H1 (cell line): Measurements from ENCODE around the gene LHFPL3. TPM values are rescaled to one million over a fixed set of nuclear protein-coding genes. Genes with fewer than 3 reads are reported as not detected.

Experiments used
- CTCF ChIA-PET: fragments of 300-600 bp; sonication (Branson Sonifier 250); formaldehyde crosslinking; loops from one replicate; lab custom pipeline; 2021; ENCODE audit not compliant: partially characterized antibody; lab: Charles Lee
- POLR2A ChIA-PET: fragments of 300-600 bp; sonication (Branson Sonifier 250); formaldehyde crosslinking; loops from one replicate; lab custom pipeline; 2021; ENCODE audit warnings: inconsistent platforms; ENCODE audit not compliant: partially characterized antibody; lab: Charles Lee
- DNase-seq, 2 experiments: peaks; one replicate each; pipeline versions ENCODE4 v3.0.0 to v3.0.0-alpha.2; 2010 to 2022; ENCODE audit warnings: low spot score in 2 of 2, low read depth in 1 of 2, mixed read lengths in 1 of 2
- FAIRE-seq: peaks from 2 replicates; lab custom pipeline; 2011; peaks lifted over from hg19 to GRCh38; lab: Jason Lieb, UNC
- H2AFZ ChIP-seq: 2 replicates; pipeline ENCODE4 v1.8.1; 2012; ENCODE audit warnings: low read length, inconsistent platforms
- H2AK5ac ChIP-seq: 2 replicates; pipeline ENCODE4 v1.6.1; 2013; ENCODE audit warnings: low read depth, low read length
- H2BK120ac ChIP-seq: replicated peaks from 2 replicates; pipeline ENCODE3; 2013; ENCODE audit warnings: low read depth, low read length, inconsistent platforms
- H2BK12ac ChIP-seq: 2 replicates; pipeline ENCODE4 v1.6.1; 2013; ENCODE audit warnings: low read depth, low read length
- H2BK15ac ChIP-seq: 2 replicates; pipeline ENCODE4 v1.6.1; 2013; ENCODE audit warnings: low read length
- H2BK20ac ChIP-seq: 2 replicates; pipeline ENCODE4 v1.6.1; 2013; ENCODE audit warnings: low read length
- H2BK5ac ChIP-seq: 2 replicates; pipeline ENCODE4 v1.6.1; 2013; ENCODE audit warnings: low read depth, low read length
- H3K14ac ChIP-seq: 2 replicates; pipeline ENCODE4 v1.6.1; 2013; ENCODE audit warnings: inconsistent platforms; ENCODE audit not compliant: insufficient read length
- H3K18ac ChIP-seq: 2 replicates; pipeline ENCODE4 v1.6.1; 2013; ENCODE audit warnings: low read length; ENCODE audit errors: extremely low read depth
- H3K23ac ChIP-seq: 2 replicates; pipeline ENCODE4 v1.6.1; 2013; ENCODE audit warnings: inconsistent platforms; ENCODE audit not compliant: insufficient read length
- H3K23me2 ChIP-seq: 2 replicates; pipeline ENCODE4 v1.6.1; 2013; ENCODE audit warnings: low read depth, low read length
- H3K27ac ChIP-seq: 2 replicates; pipeline ENCODE4 v1.6.1; 2011; ENCODE audit warnings: low read depth, low read length, inconsistent platforms
- H3K27me3 ChIP-seq, 4 experiments: replicated peaks in 1 of 4; 1 replicate in 1 of 4; 2 replicates in 3 of 4; pipeline versions ENCODE4 v1.6.1 to v1.8.1; 2011 to 2013; ENCODE audit warnings: low read length in 3 of 4, mild to moderate bottlenecking in 3 of 4, inconsistent platforms in 2 of 4, mixed read lengths in 2 of 4, moderate library complexity in 1 of 4; ENCODE audit not compliant: control insufficient read depth in 3 of 4, insufficient read depth in 3 of 4; ENCODE audit errors: extremely low read depth in 1 of 4
- H3K36me3 ChIP-seq, 4 experiments: 2 replicates each; pipeline versions ENCODE4 v1.6.1 to v1.8.1; 2011 to 2013; ENCODE audit warnings: mild to moderate bottlenecking in 4 of 4, low read length in 3 of 4, moderate library complexity in 2 of 4, control low read depth in 1 of 4, inconsistent platforms in 1 of 4; ENCODE audit not compliant: insufficient read depth in 4 of 4, control insufficient read depth in 2 of 4
- H3K4ac ChIP-seq: replicated peaks from 2 replicates; pipeline ENCODE3; 2013; ENCODE audit warnings: low read length, low read depth, mixed read lengths, inconsistent platforms; ENCODE audit not compliant: insufficient read length
- H3K4me1 ChIP-seq, 4 experiments: replicated peaks in 1 of 4; 1 replicate in 1 of 4; 2 replicates in 3 of 4; pipeline versions ENCODE4 v1.6.1 to v1.8.1; 2011 to 2013; ENCODE audit warnings: low read length in 3 of 4, inconsistent platforms in 2 of 4, mixed read lengths in 1 of 4; ENCODE audit not compliant: insufficient read depth in 4 of 4, control insufficient read depth in 3 of 4
- H3K4me2 ChIP-seq, 2 experiments: 2 replicates each; pipeline versions ENCODE4 v1.6.1 to v1.8.1; 2011 to 2013; ENCODE audit warnings: low read depth in 2 of 2, low read length in 2 of 2, control low read depth in 1 of 2, inconsistent platforms in 1 of 2, mild to moderate bottlenecking in 1 of 2; ENCODE audit not compliant: insufficient read depth in 1 of 2
- H3K4me3 ChIP-seq, 4 experiments: fragments of 200-600, 300-600 bp in 1 of 4; sonication (generic), shearing (Covaris generic), sonication (Bioruptor Twin) in 1 of 4; 2 replicates each; pipeline versions ENCODE4 v1.5.1 to v1.8.1; 2011 to 2016; ENCODE audit warnings: low read length in 4 of 4, low read depth in 3 of 4, control low read depth in 2 of 4, inconsistent platforms in 2 of 4, mild to moderate bottlenecking in 2 of 4, mixed read lengths in 1 of 4, moderate library complexity in 1 of 4; ENCODE audit not compliant: insufficient read depth in 2 of 4; ENCODE audit errors: extremely low read depth in 1 of 4
- H3K56ac ChIP-seq: replicated peaks from 2 replicates; pipeline ENCODE3; 2013; ENCODE audit warnings: low read depth, mild to moderate bottlenecking, mixed read lengths, low read length, inconsistent platforms; ENCODE audit not compliant: insufficient read length
- H3K79me1 ChIP-seq: 2 replicates; pipeline ENCODE4 v1.6.1; 2013; ENCODE audit warnings: low read depth, low read length, control low read depth
- H3K79me2 ChIP-seq, 2 experiments: 2 replicates each; pipeline versions ENCODE4 v1.6.1 to v1.8.1; 2012 to 2013; ENCODE audit warnings: low read length in 2 of 2, mild to moderate bottlenecking in 2 of 2, inconsistent platforms in 1 of 2; ENCODE audit not compliant: insufficient read depth in 2 of 2, control insufficient read depth in 1 of 2
- H3K9ac ChIP-seq, 4 experiments: replicated peaks in 1 of 4; 1 replicate in 1 of 4; 2 replicates in 3 of 4; pipeline versions ENCODE4 v1.6.1 to v1.8.1; 2011 to 2013; ENCODE audit warnings: low read depth in 3 of 4, low read length in 3 of 4, control low read depth in 2 of 4, mild to moderate bottlenecking in 2 of 4, moderate library complexity in 2 of 4, inconsistent platforms in 1 of 4; ENCODE audit errors: extremely low read depth in 1 of 4
- H3K9me3 ChIP-seq, 2 experiments: 2 replicates each; pipeline versions ENCODE4 v1.6.1 to v1.8.1; 2012 to 2013; ENCODE audit warnings: mild to moderate bottlenecking in 2 of 2, moderate library complexity in 2 of 2, control low read depth in 1 of 2, inconsistent platforms in 1 of 2, low read depth in 1 of 2, low read length in 1 of 2, mixed read lengths in 1 of 2; ENCODE audit not compliant: insufficient read depth in 2 of 2
- H4K20me1 ChIP-seq, 2 experiments: replicated peaks in 1 of 2; 2 replicates each; pipeline versions ENCODE3 to v1.8.1; 2011 to 2013; ENCODE audit warnings: inconsistent platforms in 2 of 2, low read length in 2 of 2, mild to moderate bottlenecking in 1 of 2; ENCODE audit not compliant: insufficient read depth in 2 of 2, control insufficient read depth in 1 of 2
- H4K5ac ChIP-seq: 2 replicates; pipeline ENCODE4 v1.6.1; 2013; ENCODE audit warnings: low read length, low read depth, mixed read lengths, inconsistent platforms; ENCODE audit not compliant: insufficient read length
- H4K8ac ChIP-seq: 2 replicates; pipeline ENCODE4 v1.8.0; 2013; ENCODE audit warnings: mild to moderate bottlenecking, moderate library complexity, low read length, inconsistent platforms; ENCODE audit not compliant: insufficient read depth; ENCODE audit errors: extremely low read depth
- H4K91ac ChIP-seq: replicated peaks from 2 replicates; pipeline ENCODE3; 2013; ENCODE audit warnings: low read length, mixed read lengths, inconsistent platforms; ENCODE audit not compliant: insufficient read length
- CREB1 ChIP-seq: IDR thresholded peaks from 2 replicates; pipeline ENCODE4 v1.6.1; 2012; ENCODE audit warnings: inconsistent platforms
- KDM1A ChIP-seq: fragments of 200-600, 300-600 bp; sonication (generic); IDR thresholded peaks from 2 replicates; pipeline ENCODE4 v1.7.1; 2016; ENCODE audit warnings: mild to moderate bottlenecking, low read length, borderline replicate concordance
- POLR2AphosphoS5 ChIP-seq: IDR thresholded peaks from 2 replicates; pipeline ENCODE4 v1.6.1; 2011; ENCODE audit warnings: low read depth, low read length
- RFX5 ChIP-seq: IDR thresholded peaks from 2 replicates; pipeline ENCODE4 v1.6.1; 2011; ENCODE audit warnings: low read depth, low read length, improper control_type of control experiment, borderline replicate concordance
- SIRT6 ChIP-seq: IDR thresholded peaks from one replicate; pipeline ENCODE4 v1.7.1; 2012; ENCODE audit warnings: low read length, inconsistent platforms
- SRF ChIP-seq: IDR thresholded peaks from 2 replicates; pipeline ENCODE4 v1.6.1; 2011; ENCODE audit warnings: mild to moderate bottlenecking, low read depth, low read length, moderate library complexity
- TAF1 ChIP-seq: IDR thresholded peaks from 2 replicates; pipeline ENCODE4 v1.6.1; 2011; ENCODE audit warnings: mild to moderate bottlenecking, low read depth, low read length
- TAF7 ChIP-seq: optimal IDR thresholded peaks from 2 replicates; pipeline ENCODE3; 2011; ENCODE audit warnings: low read depth, mild to moderate bottlenecking, inconsistent platforms, low read length, moderate library complexity, borderline replicate concordance
- WGBS, 2 experiments: shearing (Covaris generic) in 1 of 2; methylation state at CpG; one replicate each; pipeline versions ENCODE4 v1.1.6 to v1.1.7; 2013 to 2015; ENCODE audit warnings: low lambda C conversion rate in 2 of 2, mixed read lengths in 2 of 2, inconsistent platforms in 1 of 2, low coverage in 1 of 2, missing lambda C conversion rate in 1 of 2; ENCODE audit not compliant: insufficient replicate concordance in 2 of 2, insufficient coverage in 1 of 2, insufficient read length in 1 of 2; ENCODE audit errors: extremely low coverage in 1 of 2, missing lambda C conversion rate in 1 of 2; 5-methylcytosine and 5-hydroxymethylcytosine counted together
- polyA plus RNA-seq, 7 experiments: library from polyadenylated mRNA; depleted of rRNA in 3 of 7; stranded (reverse) in 5 of 7; unstranded in 2 of 7; fragments of >200 nt in 5 of 7; fragments of 200-250 nt in 2 of 7; gene quantifications; 1 replicate in 5 of 7; 2 replicates in 1 of 7; 4 replicates in 1 of 7; pipeline versions ENCODE4 v1.2.1 to v1.2.3, GENCODE V29; 2011 to 2013; ENCODE audit warnings: missing spikeins in 2 of 7, mixed read lengths in 2 of 7
- total RNA-seq: library from RNA; stranded (reverse); fragmentation: NEBNext Ultra II Directional; extraction: Animal tissue kit (Norgen Biotek cat#: 25700); gene quantifications from 2 replicates; pipeline ENCODE4 v1.2.1, GENCODE V29; 2021
- TF ChIP-seq, protein P1 (sequence below), 3 experiments: IDR thresholded peaks; 1 replicate in 2 of 3; 2 replicates in 1 of 3; pipeline versions ENCODE4 v1.5.1 to v1.6.1; 2011; ENCODE audit warnings: low read length in 3 of 3, mild to moderate bottlenecking in 3 of 3, inconsistent platforms in 2 of 3, low read depth in 1 of 3, moderate library complexity in 1 of 3; ENCODE audit not compliant: insufficient read depth in 1 of 3; ENCODE audit errors: control extremely low read depth in 1 of 3

LHFPL3 gene
- total and polyA plus RNA-seq, 2 of the 8 experiments (the other 6 are each of a cell fraction or from before 2014, with no cell fraction given), result 0.24 to 0.50 TPM

DNA sequence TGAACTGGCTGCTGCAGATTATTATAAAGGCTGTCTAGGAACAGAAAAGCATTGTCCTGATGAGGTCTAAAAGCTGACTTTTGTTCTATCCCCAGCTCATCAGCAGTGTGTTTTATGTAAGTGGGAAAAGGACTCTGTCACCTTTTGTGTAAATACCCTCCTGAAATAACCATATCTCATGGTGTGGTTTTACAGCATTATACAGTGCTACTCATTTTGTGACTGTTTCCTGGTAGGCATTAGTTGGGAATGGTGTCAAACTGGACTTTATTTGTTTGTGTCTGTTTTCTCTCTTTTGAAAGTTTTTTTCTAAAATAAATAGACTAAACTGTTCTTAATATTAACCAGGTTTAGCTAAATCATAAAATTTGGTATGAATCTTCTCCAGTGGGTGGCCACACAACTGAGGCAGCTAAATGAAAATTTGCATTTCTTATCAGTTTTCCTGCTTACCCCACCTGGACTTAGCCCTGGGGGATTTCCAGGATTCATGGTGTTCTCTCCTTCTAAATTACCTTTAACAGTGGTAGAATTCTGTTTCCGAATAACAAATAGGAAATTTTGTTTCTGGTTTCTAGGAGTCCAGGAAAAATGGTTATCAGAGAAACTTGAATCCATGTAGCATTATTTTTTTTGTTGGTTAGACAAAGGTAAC is 140.9 kb downstream of the LHFPL3 start:
- Histone ChIP-seq H3K27me3 (no peaks in the 10 kb centered on the region), H3K23ac (no peak overlapping the region), H3K27ac (no peak overlapping the region), H3K23me2 (no peaks in the 10 kb centered on the region), H2BK20ac (no peak overlapping the region), H2BK120ac (no peak overlapping the region), H3K18ac (no peak overlapping the region), H3K4me3 (no peak overlapping the region), H3K9me3 (peaks cover 22 to 28% of the 10 kb centered on the region in 2 experiments; a peak in 3 of 4 replicates), H4K8ac (no peak overlapping the region), H3K9ac (no peak overlapping the region), H3K56ac (no peak overlapping the region), H4K20me1 (no peaks in the 10 kb centered on the region), H3K79me1 (no peaks in the 10 kb centered on the region), H3K4ac (no peak overlapping the region), H2AFZ (no peak overlapping the region)
- 83% methylated on average over 1 of the region's 1 CpG; no CpG with 5 or more reads in 1 of the 2 experiments for WGBS, 2 experiments
- TF ChIP-seq CREB1 (no peak), KDM1A (no peak), SRF (no peak), RFX5 (no peak), POLR2AphosphoS5 (no peak), TAF1 (no peak), SIRT6 (no peak), TAF7 (no peak)
- TF ChIP-seq, protein P1, sequence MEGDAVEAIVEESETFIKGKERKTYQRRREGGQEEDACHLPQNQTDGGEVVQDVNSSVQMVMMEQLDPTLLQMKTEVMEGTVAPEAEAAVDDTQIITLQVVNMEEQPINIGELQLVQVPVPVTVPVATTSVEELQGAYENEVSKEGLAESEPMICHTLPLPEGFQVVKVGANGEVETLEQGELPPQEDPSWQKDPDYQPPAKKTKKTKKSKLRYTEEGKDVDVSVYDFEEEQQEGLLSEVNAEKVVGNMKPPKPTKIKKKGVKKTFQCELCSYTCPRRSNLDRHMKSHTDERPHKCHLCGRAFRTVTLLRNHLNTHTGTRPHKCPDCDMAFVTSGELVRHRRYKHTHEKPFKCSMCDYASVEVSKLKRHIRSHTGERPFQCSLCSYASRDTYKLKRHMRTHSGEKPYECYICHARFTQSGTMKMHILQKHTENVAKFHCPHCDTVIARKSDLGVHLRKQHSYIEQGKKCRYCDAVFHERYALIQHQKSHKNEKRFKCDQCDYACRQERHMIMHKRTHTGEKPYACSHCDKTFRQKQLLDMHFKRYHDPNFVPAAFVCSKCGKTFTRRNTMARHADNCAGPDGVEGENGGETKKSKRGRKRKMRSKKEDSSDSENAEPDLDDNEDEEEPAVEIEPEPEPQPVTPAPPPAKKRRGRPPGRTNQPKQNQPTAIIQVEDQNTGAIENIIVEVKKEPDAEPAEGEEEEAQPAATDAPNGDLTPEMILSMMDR (IDR thresholded peaks at IDR 0.05; ENCODE audit: control extremely low read depth in 1 of 3, insufficient read depth in 1 of 3, low read depth in 1 of 3, low read length in 3 of 3), result no peak
- TF ChIP-seq, all 59 proteins: peak for 0
- Histone ChIP-seq H3K14ac (no peak overlapping the region), H4K5ac (no peak overlapping the region), H3K36me3 (no peaks in the 10 kb centered on the region), H2BK12ac (no peak overlapping the region), H3K4me1 (no peaks in the 10 kb centered on the region), H4K91ac (no peak overlapping the region), H2AK5ac (no peak overlapping the region), H2BK5ac (no peak overlapping the region), H2BK15ac (no peak overlapping the region), H3K4me2 (no peak overlapping the region), H3K79me2 (no peaks in the 10 kb centered on the region)
- FAIRE-seq (no peak), DNase-seq (no peak)
- CTCF ChIA-PET, result interaction anchor here (0.6 to 1.1 kb wide), 3 partner anchors 112 to 199 kb away, joined by 3 read pairs; no protein-coding TSS in a partner anchor
- POLR2A ChIA-PET, result no interaction called here
